GM21825 (cell line): ENCODE results near the gene MBOAT7.

ENCODE experiments used
- ATAC-seq: cut with Tn5 transposase; IDR thresholded peaks from one replicate; pipeline ENCODE4 v1.9.1; 2021; ENCODE audit warnings: mild to moderate bottlenecking, moderate library complexity; ENCODE audit not compliant: unreplicated experiment

The MBOAT7 gene

GRCh38 chr19:54165222-54165621, 24.2 kb downstream of the MBOAT7 start:
- ATAC-seq = no peak

GRCh38 chr19:54164369-54165068, 24.9 kb downstream of the MBOAT7 start:
- no peak for ATAC-seq

- no peak for ATAC-seq
These were observed 26.5 kb downstream of the MBOAT7 start for GRCh38 chr19:54162884-54163283.

- no peak for ATAC-seq
These were observed 27.1 kb downstream of the MBOAT7 start for GRCh38 chr19:54162241-54162805.

- no peak for ATAC-seq
These were observed 28.5 kb downstream of the MBOAT7 start for GRCh38 chr19:54160854-54161253.

GRCh38 chr19:54160182-54160811, 29.1 kb downstream of the MBOAT7 start:
- ATAC-seq = peak; percentile 1

- ATAC-seq = peak; percentile 79
These were observed 29.8 kb downstream of the MBOAT7 start, which contains the start of gene LENG1 for GRCh38 chr19:54159352-54160181. TSS of gene LENG1 (minus strand) at chr19:54159721. CDS start at chr19:54159695, 26 bp downstream.

GRCh38 chr19:54158812-54159351, 30.5 kb downstream of the MBOAT7 start:
- ATAC-seq = no peak

GRCh38 chr19:54156953-54157352, 32.4 kb downstream of the MBOAT7 start:
- ATAC-seq = no peak

GRCh38 chr19:54156490-54156889, 32.9 kb downstream of the MBOAT7 start:
- no peak for ATAC-seq

GRCh38 chr19:54155694-54156093, 33.7 kb downstream of the MBOAT7 start:
- no peak for ATAC-seq

- ATAC-seq = no peak
These were observed 34.6 kb downstream of the MBOAT7 start for GRCh38 chr19:54154603-54155345.

- no peak for ATAC-seq
These were observed 35.6 kb downstream of the MBOAT7 start for GRCh38 chr19:54153731-54154326.

GRCh38 chr19:54152878-54153524, 36.4 kb downstream of the MBOAT7 start:
- no peak for ATAC-seq

GRCh38 chr19:54152267-54152666, 37.1 kb downstream of the MBOAT7 start:
- ATAC-seq = no peak

GRCh38 chr19:54151362-54152035, 37.9 kb downstream of the MBOAT7 start:
- ATAC-seq = no peak

- no peak for ATAC-seq
These were observed 40.2 kb downstream of the MBOAT7 start for GRCh38 chr19:54149021-54149812.

- ATAC-seq = no peak
These were observed 41.2 kb downstream of the MBOAT7 start for GRCh38 chr19:54148158-54148557.
